HUDEP-2 (cell line): Measurements from ENCODE around the gene CHMP3.
"Not testable (repeated sequence)": the region's sequence is repeated elsewhere in the genome, so short reads cannot be mapped to it uniquely, and the experiment has no call there.

Experiments used
- DNase-seq, 76 experiments: peaks; one replicate each; lab custom pipeline; 2025; ENCODE audit not compliant: unreplicated experiment in 76 of 76; lab: John Stamatoyannopoulos, UW

The CHMP3 gene

GRCh38 chr2:86549963-86550725 is 13.1 kb downstream of the CHMP3 start:
- DNase-seq, result not testable (repeated sequence)

- DNase-seq, result not testable (repeated sequence)
These were observed 13.8 kb downstream of the CHMP3 start for GRCh38 chr2:86549440-86549839.

- DNase-seq, result not testable (repeated sequence)
These were observed 14.3 kb downstream of the CHMP3 start for GRCh38 chr2:86548913-86549396.

- not testable (repeated sequence) for DNase-seq
These were observed 14.9 kb downstream of the CHMP3 start for GRCh38 chr2:86548165-86548912.

- DNase-seq, result not testable (repeated sequence)
These were observed 17.8 kb downstream of the CHMP3 start for GRCh38 chr2:86545296-86545924.

GRCh38 chr2:86544278-86545099 is 18.8 kb downstream of the CHMP3 start:
- DNase-seq, result not testable (repeated sequence)

GRCh38 chr2:86543793-86544192 is 19.4 kb downstream of the CHMP3 start:
- DNase-seq, result no peak

GRCh38 chr2:86543335-86543734 is 19.9 kb downstream of the CHMP3 start:
- no peak for DNase-seq

GRCh38 chr2:86542814-86543213 is 20.4 kb downstream of the CHMP3 start:
- no peak for DNase-seq

- no peak for DNase-seq
These were observed 21.9 kb downstream of the CHMP3 start for GRCh38 chr2:86541334-86541733.

- no peak for DNase-seq
These were observed 29.7 kb downstream of the CHMP3 start for GRCh38 chr2:86533589-86533988.

- DNase-seq, result no peak
These were observed 37.6 kb downstream of the CHMP3 start for GRCh38 chr2:86525421-86526340.

GRCh38 chr2:86523491-86523890 is 39.8 kb downstream of the CHMP3 start:
- no peak for DNase-seq

GRCh38 chr2:86522711-86523110 is 40.5 kb downstream of the CHMP3 start:
- DNase-seq, result no peak

- DNase-seq, result no peak
These were observed 41.3 kb downstream of the CHMP3 start for GRCh38 chr2:86521922-86522321.

GRCh38 chr2:86520153-86520552 is 43.1 kb downstream of the CHMP3 start:
- no peak for DNase-seq

GRCh38 chr2:86519349-86519748 is 43.9 kb downstream of the CHMP3 start:
- no peak for DNase-seq

- DNase-seq, result peak in 17 of 76 experiments; percentile 1 to 30 (median 7)
These were observed 44.8 kb downstream of the CHMP3 start for GRCh38 chr2:86518481-86518880.

- DNase-seq, result no peak
These were observed 49.1 kb downstream of the CHMP3 start for GRCh38 chr2:86513948-86514660.
